ENCODE results near the gene ARL8A.
A peak's percentile ranks its signal among the peaks of the same experiment; 100 is the strongest.

The ARL8A gene

GRCh38 chr1:202107801-202108731, 36.5 kb downstream of the ARL8A start:
- peak in 1 of 2 experiments; percentile 25 for DNase-seq

- DNase-seq: peak in 1 of 2 experiments; percentile 68
Observed at GRCh38 chr1:202107321-202107761, 37.2 kb downstream of the ARL8A start.

- DNase-seq: no peak
Observed at GRCh38 chr1:202106340-202107254, 37.9 kb downstream of the ARL8A start.

GRCh38 chr1:202105571-202106339, 38.8 kb downstream of the ARL8A start:
- DNase-seq: no peak

- no peak for DNase-seq
Observed at GRCh38 chr1:202104073-202104472, 40.5 kb downstream of the ARL8A start.

- DNase-seq: peak; percentile 17 to 67
Observed at GRCh38 chr1:202101184-202101583, 43.4 kb downstream of the ARL8A start.

GRCh38 chr1:202093858-202094257, 50.7 kb downstream of the ARL8A start:
- no peak for DNase-seq

- no peak for DNase-seq
Observed at GRCh38 chr1:202090994-202091393, 53.5 kb downstream of the ARL8A start.

- DNase-seq: no peak
Observed at GRCh38 chr1:202088206-202088605, 56.3 kb downstream of the ARL8A start.

GRCh38 chr1:202086579-202087350, 57.8 kb downstream of the ARL8A start:
- DNase-seq: peak in 1 of 2 experiments; percentile 20

GRCh38 chr1:202085682-202086373, 58.7 kb downstream of the ARL8A start:
- no peak for DNase-seq

- no peak for DNase-seq
Observed at GRCh38 chr1:202084791-202085681, 59.5 kb downstream of the ARL8A start.

All from NCI-H446 (cell line).